Measurements from ENCODE around the gene XAGE2.

Gene XAGE2

DNA sequence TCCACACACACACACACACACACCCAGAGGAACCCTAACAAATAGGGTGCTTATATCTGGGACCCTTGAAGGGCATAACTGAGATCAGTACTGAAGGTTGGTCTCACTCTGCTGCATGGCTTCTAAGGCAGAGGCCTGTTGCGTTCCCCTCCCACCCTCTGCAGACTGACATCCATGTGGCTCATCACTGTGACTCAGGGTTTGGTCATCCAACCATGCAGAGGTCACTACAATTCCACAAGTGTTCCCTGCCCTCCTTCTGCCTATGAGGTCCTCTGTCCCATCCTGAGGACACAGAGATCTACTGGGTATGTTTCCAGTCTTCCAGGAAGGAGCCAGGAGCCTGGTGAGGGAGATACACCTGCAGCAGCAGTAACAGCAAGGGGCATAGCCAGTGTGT, 55.8 kb downstream of the XAGE2 start:
- no peak for DNase-seq (ENCODE audit: low read depth in 2 of 2)

Measured in stimulated activated CD4-positive, alpha-beta T cell treated with anti-CD3 and anti-CD28 coated beads, Interleukin-1b, Interleukin-23, amount 100 ng/mL, for 4 hours (primary cell).